ENCODE results near the gene MFNG. TPM values are rescaled to one million over a fixed set of nuclear protein-coding genes. Genes with fewer than 3 reads are reported as not detected.

MFNG gene
- total RNA-seq, 1 donor from 2014 or later: 166 TPM

DNA sequence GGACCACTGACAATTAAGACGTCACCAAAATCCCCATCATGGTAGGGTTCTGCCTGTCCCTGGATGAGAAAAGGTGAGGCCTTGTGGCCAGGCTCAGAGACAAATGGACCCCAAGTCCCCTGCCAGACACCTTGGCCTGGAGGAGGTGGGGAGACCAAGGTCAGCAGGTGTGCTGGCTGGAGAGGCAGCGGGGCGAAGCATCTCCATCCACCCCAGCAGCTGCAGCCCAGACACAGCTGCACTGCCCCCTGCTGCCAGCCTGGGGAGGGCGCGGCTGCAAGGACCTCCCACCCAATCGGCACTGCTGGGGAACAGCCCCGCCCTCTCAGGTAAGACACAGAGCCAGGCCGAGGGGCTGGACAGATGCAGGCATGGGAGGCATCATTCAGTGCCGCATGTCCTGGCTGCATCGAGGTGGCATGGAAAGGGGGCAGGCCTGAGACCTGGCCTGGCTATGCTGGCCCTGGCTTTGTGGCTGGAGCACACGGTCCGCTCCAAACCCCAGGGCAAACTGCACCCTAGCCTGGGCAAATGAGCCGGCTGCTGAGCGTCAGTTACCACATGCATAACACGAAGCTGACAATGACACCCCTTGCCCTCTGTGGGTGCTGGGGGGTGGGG is 12.2 kb upstream of the MFNG start:
- Mint-ChIP-seq H3K4me3 (ENCODE audit: low read depth) (no peak overlapping the region), H3K27me3 (ENCODE audit: low read depth) (peaks cover 2% of the 10 kb centered on the region), H3K27ac (no peak overlapping the region), H3K36me3 (ENCODE audit: low read depth) (no peaks in the 10 kb centered on the region), H3K4me1 (ENCODE audit: low read depth) (peaks cover 7% of the 10 kb centered on the region), H3K9me3 (no peaks in the 10 kb centered on the region)
- DNase-seq (ENCODE audit: low spot score): peak; percentile 54
- intact Hi-C loops (cut with micrococcal nuclease): no loop called here

DNA sequence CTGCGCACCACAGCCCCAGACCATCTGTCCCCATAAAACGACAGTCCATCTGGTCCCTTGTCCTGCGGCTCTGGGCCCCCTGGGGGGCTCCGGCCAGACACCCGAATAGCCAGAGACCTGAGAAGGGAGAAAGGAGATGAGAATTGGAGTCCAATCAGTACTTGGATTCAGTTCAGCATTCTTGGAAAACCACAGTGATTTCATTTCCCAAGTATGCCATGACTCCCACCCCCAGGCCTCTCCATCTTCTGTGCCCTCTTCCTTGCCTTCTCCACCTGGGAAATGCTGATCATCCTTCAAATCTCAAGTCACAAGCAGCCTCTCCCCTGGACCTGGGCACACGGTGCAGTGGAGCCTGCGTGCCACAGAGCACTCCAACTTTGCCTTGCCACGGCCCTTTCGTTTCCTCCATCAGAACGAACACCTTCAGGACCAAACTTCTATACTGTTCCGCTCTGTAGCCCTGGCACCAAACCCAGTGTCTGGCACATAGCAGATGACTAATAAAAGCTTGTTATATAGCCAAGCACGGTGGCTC is 10.9 kb upstream of the MFNG start:
- intact Hi-C loops (cut with micrococcal nuclease): no loop called here
- Mint-ChIP-seq H3K27me3 (ENCODE audit: low read depth) (peaks cover 2% of the 10 kb centered on the region), H3K4me3 (ENCODE audit: low read depth) (no peak overlapping the region), H3K9me3 (no peaks in the 10 kb centered on the region), H3K27ac (no peak overlapping the region), H3K4me1 (ENCODE audit: low read depth) (peaks cover 9% of the 10 kb centered on the region), H3K36me3 (ENCODE audit: low read depth) (no peaks in the 10 kb centered on the region)
- no peak for DNase-seq (ENCODE audit: low spot score)

DNA sequence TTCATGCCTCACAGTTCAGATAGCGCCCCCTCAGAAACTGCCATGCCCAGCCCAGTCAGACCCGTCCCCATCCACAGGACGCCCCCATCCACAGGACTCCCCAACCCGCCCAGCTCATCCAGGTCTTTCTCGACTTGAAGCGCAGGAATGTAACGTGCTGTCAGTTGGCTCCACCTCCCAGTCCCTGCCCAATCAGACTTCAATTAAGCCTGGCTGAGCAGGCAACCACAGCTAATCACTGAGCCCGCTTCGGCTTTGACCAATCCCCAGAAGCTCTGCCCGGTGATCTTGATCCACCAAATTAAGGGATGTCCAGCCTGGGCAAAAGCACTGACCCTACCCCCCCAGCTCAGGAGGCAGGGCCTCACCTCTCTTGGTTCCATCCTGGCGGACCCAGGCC is 10.5 kb upstream of the MFNG start:
- Mint-ChIP-seq H3K27me3 (ENCODE audit: low read depth) (peaks cover 2% of the 10 kb centered on the region), H3K4me1 (ENCODE audit: low read depth) (peaks cover 7% of the 10 kb centered on the region), H3K4me3 (ENCODE audit: low read depth) (no peak overlapping the region), H3K36me3 (ENCODE audit: low read depth) (no peaks in the 10 kb centered on the region), H3K9me3 (no peaks in the 10 kb centered on the region), H3K27ac (no peak overlapping the region)
- intact Hi-C loops (cut with micrococcal nuclease): no loop called here
- no peak for DNase-seq (ENCODE audit: low spot score)

DNA sequence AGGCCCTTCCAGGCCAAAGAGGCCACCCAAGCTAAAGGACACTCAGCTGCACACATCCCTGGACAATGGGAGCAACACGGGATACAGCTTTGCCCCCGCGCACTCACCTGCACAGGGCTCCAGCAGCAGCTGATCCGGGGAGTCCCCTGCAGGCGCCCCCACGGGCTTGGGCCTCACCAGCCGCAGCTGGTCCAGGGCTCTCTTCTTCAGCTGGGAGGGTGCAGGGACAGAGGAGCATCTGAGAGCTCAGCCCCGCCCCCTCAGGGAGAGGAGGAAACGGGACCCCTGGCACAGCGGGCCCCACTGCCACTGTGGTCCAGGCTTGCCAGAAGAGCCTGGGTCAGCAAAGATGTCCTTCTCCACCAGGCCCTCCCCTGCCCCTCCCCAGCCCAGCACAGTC is 7.8 kb upstream of the MFNG start:
- Mint-ChIP-seq H3K4me3 (ENCODE audit: low read depth) (no peak overlapping the region), H3K27me3 (ENCODE audit: low read depth) (peaks cover 2% of the 10 kb centered on the region), H3K9me3 (no peaks in the 10 kb centered on the region), H3K27ac (no peak overlapping the region), H3K36me3 (ENCODE audit: low read depth) (no peaks in the 10 kb centered on the region), H3K4me1 (ENCODE audit: low read depth) (peaks cover 4% of the 10 kb centered on the region)
- no peak for DNase-seq (ENCODE audit: low spot score)
- intact Hi-C loops (cut with micrococcal nuclease): no loop called here

DNA sequence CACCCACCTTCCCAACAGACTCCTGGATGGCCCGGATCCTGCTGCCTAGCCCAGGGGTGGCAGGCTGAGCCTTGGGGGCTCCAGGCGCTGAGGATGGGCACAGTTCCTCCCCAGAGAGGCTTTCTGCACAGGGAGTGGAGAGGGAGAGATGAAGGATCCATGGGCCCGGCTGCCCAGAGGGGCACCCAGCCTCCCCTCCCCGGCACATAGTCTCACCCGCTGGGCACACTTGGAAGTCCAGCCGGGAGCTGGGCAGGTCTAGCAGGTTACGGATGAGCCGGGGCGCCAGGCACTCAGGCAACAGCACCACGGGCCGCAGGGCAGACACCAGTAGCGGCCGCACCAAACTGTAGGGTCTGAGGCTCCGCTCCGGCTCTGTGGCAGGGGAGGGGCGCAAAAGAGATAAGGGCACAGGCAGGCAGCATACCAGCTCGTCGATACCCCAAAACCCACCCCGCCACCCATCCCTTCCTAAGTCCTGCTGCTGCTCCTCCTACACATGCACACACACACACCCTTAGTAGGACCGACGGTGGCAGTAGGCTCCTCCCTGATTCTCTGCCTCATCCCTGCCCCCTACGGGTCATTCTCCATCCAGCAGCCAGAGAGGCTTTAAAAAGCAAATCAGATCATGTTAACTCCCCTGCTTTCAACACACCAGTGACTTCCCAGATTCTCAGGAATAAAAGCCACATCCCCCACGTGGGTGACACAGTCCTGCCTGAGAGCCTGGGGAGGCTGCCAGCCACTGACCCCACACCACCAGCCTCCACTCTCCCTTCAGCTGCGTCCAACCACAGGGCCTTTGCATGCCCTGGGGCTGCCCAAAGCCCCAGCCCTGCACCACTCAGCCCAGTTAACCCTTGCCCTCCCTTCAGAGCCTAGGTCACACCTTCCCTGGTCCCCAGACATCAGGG is 6.5 kb upstream of the MFNG start:
- no peaks in the 10 kb centered on the region for H3K36me3 Mint-ChIP-seq (ENCODE audit: low read depth)
- H3K27me3 Mint-ChIP-seq (ENCODE audit: low read depth): peaks cover 2% of the 10 kb centered on the region
- no peak overlapping the region for H3K27ac Mint-ChIP-seq
- no peak overlapping the region for H3K4me3 Mint-ChIP-seq (ENCODE audit: low read depth)
- no peaks in the 10 kb centered on the region for H3K9me3 Mint-ChIP-seq
- peak; percentile 47 for DNase-seq (ENCODE audit: low spot score)
- H3K4me1 Mint-ChIP-seq (ENCODE audit: low read depth): peaks cover 9% of the 10 kb centered on the region
- intact Hi-C loops (cut with micrococcal nuclease): no loop called here

DNA sequence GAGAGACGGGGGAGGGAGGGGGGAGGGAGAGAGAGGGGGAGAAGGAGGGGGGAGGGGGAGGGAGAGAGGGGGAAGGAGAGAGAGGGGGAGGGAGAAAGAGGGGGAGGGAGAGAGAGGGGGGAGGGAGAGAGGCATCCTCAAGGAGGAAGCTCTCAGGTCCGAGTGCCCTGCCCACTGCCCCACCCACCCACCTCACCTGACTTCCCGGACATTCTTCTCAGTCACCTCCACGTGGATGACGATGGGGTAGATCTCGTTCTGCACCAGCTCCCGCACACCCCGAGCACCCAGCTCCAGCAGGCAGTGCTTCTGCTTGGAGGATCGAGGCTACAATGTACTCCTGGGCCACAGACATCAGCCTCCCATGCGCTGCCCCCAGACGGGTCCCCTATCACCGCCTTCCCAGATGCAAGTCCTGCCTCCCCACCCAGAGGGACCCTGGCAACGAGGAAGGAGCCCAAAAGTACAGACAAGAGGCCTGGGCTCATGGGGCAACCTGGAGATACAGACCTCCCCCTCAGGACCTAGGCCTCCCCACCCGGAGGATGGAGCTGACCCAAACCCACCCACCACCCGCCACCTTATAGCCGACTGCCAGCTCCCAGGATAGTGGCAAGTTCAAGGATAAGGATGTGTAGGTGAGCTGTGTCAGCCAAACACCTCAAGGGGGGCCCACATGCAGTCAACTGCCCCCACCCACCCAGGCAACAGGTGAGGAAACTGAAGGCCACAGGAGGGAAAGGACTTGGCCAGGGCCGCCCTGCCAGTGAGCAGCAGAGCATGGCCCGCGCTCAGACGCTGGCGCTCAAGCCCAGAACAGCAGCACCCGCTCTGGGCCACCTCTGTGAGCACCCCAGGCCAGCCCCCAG is 5.6 kb upstream of the MFNG start:
- H3K27ac Mint-ChIP-seq: no peak overlapping the region
- H3K27me3 Mint-ChIP-seq (ENCODE audit: low read depth): no peaks in the 10 kb centered on the region
- no peak overlapping the region for H3K4me3 Mint-ChIP-seq (ENCODE audit: low read depth)
- no peak for DNase-seq (ENCODE audit: low spot score)
- H3K36me3 Mint-ChIP-seq (ENCODE audit: low read depth): no peaks in the 10 kb centered on the region
- intact Hi-C loops (cut with micrococcal nuclease): no loop called here
- H3K9me3 Mint-ChIP-seq: no peaks in the 10 kb centered on the region
- peaks cover 17% of the 10 kb centered on the region for H3K4me1 Mint-ChIP-seq (ENCODE audit: low read depth)

DNA sequence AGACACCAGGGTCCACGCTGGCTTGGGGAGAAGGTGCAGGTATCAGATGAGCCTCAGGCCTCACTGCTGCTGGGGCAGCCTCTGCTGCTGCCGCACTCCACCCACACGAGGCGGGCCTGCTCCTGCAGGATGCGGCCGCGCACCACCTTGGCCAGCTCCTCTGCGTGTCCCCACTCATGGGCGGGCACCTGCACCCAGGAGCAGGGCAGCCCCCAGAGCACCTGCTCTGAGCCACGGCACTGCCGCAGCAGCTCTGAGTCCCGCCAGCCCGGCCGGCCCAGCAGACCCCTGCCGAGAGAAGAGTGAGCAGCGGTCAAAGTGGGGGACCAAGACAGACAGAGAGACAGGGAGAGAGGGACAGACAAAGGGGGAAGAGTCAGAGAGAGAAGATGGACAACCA is 4.9 kb upstream of the MFNG start:
- no peak overlapping the region for H3K4me3 Mint-ChIP-seq (ENCODE audit: low read depth)
- H3K27ac Mint-ChIP-seq: peak overlapping the region; percentile 12
- peaks cover 22% of the 10 kb centered on the region for H3K4me1 Mint-ChIP-seq (ENCODE audit: low read depth)
- H3K27me3 Mint-ChIP-seq (ENCODE audit: low read depth): no peaks in the 10 kb centered on the region
- H3K9me3 Mint-ChIP-seq: no peaks in the 10 kb centered on the region
- DNase-seq (ENCODE audit: low spot score): no peak
- intact Hi-C loops (cut with micrococcal nuclease): no loop called here
- no peaks in the 10 kb centered on the region for H3K36me3 Mint-ChIP-seq (ENCODE audit: low read depth)

DNA sequence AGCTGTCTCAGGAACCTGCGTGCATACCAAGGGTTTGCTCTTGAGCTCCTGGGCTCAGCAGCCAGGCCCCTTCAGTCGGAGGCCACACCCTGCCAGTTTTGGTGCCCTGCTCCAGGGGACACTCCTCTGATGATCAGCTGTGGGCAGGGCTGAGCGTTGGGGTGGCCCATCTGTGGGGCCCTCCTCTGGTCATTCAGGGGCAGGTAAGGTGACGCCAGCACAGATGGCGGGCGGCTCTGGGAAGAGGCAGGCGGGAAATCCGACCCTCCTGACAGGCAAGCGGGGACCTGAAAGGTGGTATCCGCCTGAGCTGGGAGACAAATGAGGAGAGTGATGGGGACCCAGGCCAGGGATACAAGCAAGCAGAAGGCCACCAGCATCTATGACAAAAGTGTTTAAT is 3.8 kb upstream of the MFNG start:
- no peak overlapping the region for H3K4me3 Mint-ChIP-seq (ENCODE audit: low read depth)
- H3K9me3 Mint-ChIP-seq: no peaks in the 10 kb centered on the region
- DNase-seq (ENCODE audit: low spot score): no peak
- intact Hi-C loops (cut with micrococcal nuclease): no loop called here
- H3K27me3 Mint-ChIP-seq (ENCODE audit: low read depth): no peaks in the 10 kb centered on the region
- H3K27ac Mint-ChIP-seq: no peak overlapping the region
- peaks cover 2% of the 10 kb centered on the region for H3K36me3 Mint-ChIP-seq (ENCODE audit: low read depth)
- peaks cover 22% of the 10 kb centered on the region for H3K4me1 Mint-ChIP-seq (ENCODE audit: low read depth)

DNA sequence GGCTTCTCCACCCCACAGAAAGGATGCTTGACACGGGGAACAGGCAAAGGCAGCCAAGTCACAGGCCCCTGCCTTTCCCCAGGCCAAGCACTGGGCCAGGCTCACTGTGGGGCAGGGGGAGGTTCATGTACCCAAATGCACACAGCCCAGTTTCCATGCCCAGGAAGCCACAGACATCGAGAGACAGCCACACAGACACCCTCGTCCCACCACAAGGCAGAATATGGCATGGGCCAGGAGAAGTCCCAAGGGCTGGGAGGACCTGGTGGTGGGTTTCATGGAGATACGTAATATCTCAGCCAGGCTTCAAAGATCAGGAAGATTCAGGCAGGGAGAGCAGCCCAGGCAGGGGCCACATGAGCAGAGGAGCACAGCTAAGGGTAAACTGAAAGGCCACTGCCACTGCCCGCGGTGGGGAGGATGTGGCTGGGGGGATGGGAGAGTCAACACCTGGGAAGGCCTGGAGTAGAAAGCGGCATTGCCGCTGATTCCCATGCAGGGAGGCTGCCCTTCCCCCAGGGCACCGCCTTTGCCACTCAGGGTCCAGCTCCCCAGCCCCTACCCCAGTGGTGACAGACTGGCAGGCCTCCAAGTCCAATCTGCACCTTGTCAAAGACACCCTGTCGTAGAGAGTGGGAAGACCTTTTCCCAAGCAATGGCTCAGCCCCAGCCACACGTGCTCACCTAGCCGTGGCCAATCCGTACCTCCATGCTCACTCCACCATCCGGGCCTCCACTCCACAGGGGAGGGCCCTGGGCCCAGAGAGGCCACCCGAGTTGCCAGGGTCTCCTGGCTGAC is 2.4 kb upstream of the MFNG start:
- intact Hi-C loops (cut with micrococcal nuclease): no loop called here
- Mint-ChIP-seq H3K27me3 (ENCODE audit: low read depth) (no peaks in the 10 kb centered on the region), H3K27ac (no peak overlapping the region), H3K4me1 (ENCODE audit: low read depth) (peaks cover 23% of the 10 kb centered on the region), H3K36me3 (ENCODE audit: low read depth) (peaks cover 14% of the 10 kb centered on the region), H3K4me3 (ENCODE audit: low read depth) (no peak overlapping the region), H3K9me3 (no peaks in the 10 kb centered on the region)
- DNase-seq (ENCODE audit: low spot score): no peak

DNA sequence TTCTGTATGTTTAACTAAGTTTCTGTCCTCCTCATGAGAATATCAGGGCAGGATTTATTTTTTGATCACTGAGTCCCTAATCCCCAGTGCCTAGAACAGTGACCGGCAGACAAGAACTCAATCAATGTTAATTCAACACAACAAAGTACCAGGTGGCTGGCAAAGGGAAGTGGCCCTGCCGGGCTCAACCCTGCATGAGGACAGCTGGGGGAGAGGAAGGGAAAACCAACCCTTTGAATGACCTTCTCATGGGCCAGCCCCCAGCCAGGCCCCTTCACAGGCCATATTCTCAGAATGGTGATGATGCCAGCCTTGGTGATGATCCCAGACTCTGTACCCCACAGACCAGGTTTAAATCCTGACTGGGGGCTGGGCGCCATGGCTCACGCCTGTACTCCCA is 1.4 kb upstream of the MFNG start:
- Mint-ChIP-seq H3K4me1 (ENCODE audit: low read depth) (peaks cover 27% of the 10 kb centered on the region), H3K27ac (no peak overlapping the region), H3K27me3 (ENCODE audit: low read depth) (no peaks in the 10 kb centered on the region), H3K4me3 (ENCODE audit: low read depth) (peak overlapping the region; percentile 98), H3K36me3 (ENCODE audit: low read depth) (peaks cover 24% of the 10 kb centered on the region), H3K9me3 (no peaks in the 10 kb centered on the region)
- DNase-seq (ENCODE audit: low spot score): no peak
- intact Hi-C loops (cut with micrococcal nuclease): no loop called here

DNA sequence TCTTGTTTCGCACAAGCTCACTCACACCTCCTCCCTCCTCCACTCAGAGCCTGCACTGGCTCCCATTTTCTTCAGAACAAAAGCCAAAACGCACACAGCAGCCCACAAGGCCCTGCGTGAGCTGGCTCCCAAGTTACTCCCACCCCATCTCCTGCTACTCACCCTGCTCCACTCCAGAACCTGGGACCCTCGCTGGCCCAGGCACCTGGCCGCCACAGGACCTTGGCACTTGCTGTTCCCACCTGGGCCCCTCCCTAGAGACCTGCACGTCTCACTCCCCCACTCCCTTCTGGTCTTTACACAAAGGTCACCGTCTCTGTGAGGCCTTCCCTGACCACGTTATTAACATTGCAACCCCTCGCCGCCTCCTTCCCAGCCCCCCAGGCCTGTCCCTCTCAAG is 945 bp upstream of the MFNG start:
- H3K4me3 Mint-ChIP-seq (ENCODE audit: low read depth): peak overlapping the region; percentile 98
- peak overlapping the region; percentile 60 for H3K27ac Mint-ChIP-seq
- no peak for DNase-seq (ENCODE audit: low spot score)
- H3K9me3 Mint-ChIP-seq: no peaks in the 10 kb centered on the region
- H3K27me3 Mint-ChIP-seq (ENCODE audit: low read depth): no peaks in the 10 kb centered on the region
- peaks cover 32% of the 10 kb centered on the region for H3K4me1 Mint-ChIP-seq (ENCODE audit: low read depth)
- intact Hi-C loops (cut with micrococcal nuclease): no loop called here
- peaks cover 29% of the 10 kb centered on the region for H3K36me3 Mint-ChIP-seq (ENCODE audit: low read depth)

All from activated T-helper 2 cell treated with anti-CD3 and anti-CD28 coated beads, Interferon-gamma antibody, Interleukin-2, Interleukin-4, amounts not matched to agents 10 μg/mL and 5 μg/mL and 100 μg/mL, durations not matched to agents 14 hours and 24 hours and 36 hours (primary cell).